K562 (cell line): ENCODE results near the gene TMEM123. TPM values are rescaled to one million over a fixed set of nuclear protein-coding genes. Genes with fewer than 3 reads are reported as not detected.

Experiments
- ATAC-seq: fragments of 200-7000 bp; cut with Tn5 transposase; 3 replicates; pipeline ENCODE4 v1.9.1; 2020; ENCODE audit warnings: moderate library complexity
- BruUV-seq: library from RNA; stranded (reverse); fragments of 400-500 nt; replicated peaks from 2 replicates; lab custom pipeline; 2021; lab: Mats Ljungman, UMichigan
- CTCF ChIA-PET: fragments of 300-600 bp; formaldehyde crosslinking; extraction: SDS; loops from one replicate; lab custom pipeline; 2021; ENCODE audit warnings: low intra/inter-chr PET ratio; lab: Yijun Ruan, JAX
- POLR2A ChIA-PET: fragments of 300-600, 350-650 bp; sonication (Branson Sonifier 250); formaldehyde crosslinking; extraction: SDS; loops from one replicate; lab custom pipeline; 2021; ENCODE audit warnings: antibody characterized with exemption, inconsistent platforms; lab: Yijun Ruan, JAX
- DNase-seq, 4 experiments: peaks; one replicate each; pipeline versions ENCODE4 v3.0.0 to v3.0.0-alpha.2; 2011 to 2018; ENCODE audit warnings: low spot score in 3 of 4, mixed read lengths in 3 of 4; ENCODE audit errors: extremely low read depth in 1 of 4
- FAIRE-seq: peaks from 2 replicates; lab custom pipeline; 2011; peaks lifted over from hg19 to GRCh38; lab: Jason Lieb, UNC
- H2AFZ ChIP-seq: 2 replicates; pipeline ENCODE4 v1.6.0; 2011; ENCODE audit warnings: low read depth, low read length, control low read depth, inconsistent platforms
- H3K27ac ChIP-seq: fragments of 200-600 bp; 3 replicates; pipeline ENCODE4 v1.8.0; 2011; ENCODE audit warnings: low read depth, mild to moderate bottlenecking, control low read depth, inconsistent platforms, low read length, moderate library complexity, mixed read lengths; ENCODE audit errors: extremely low read depth
- H3K27me3 ChIP-seq, 2 experiments: fragments of 300-600 bp in 1 of 2; 2 replicates in 1 of 2; 3 replicates in 1 of 2; pipeline versions ENCODE4 v1.6.0 to v1.8.0; 2011; ENCODE audit warnings: inconsistent platforms in 2 of 2, low read length in 2 of 2, mild to moderate bottlenecking in 1 of 2, mixed read lengths in 1 of 2, moderate library complexity in 1 of 2; ENCODE audit not compliant: control insufficient read depth in 2 of 2, insufficient read depth in 2 of 2
- H3K36me3 ChIP-seq: fragments of 300-600 bp; 3 replicates; pipeline ENCODE4 v1.8.0; 2011; ENCODE audit warnings: mild to moderate bottlenecking, low read length, inconsistent platforms; ENCODE audit not compliant: control insufficient read depth, insufficient read depth
- H3K4me1 ChIP-seq, 2 experiments: fragments of 200-600 bp in 1 of 2; replicated peaks in 1 of 2; 2 replicates in 1 of 2; 3 replicates in 1 of 2; pipeline versions ENCODE4 v1.5.1 to v1.8.0; 2011; ENCODE audit warnings: inconsistent platforms in 2 of 2, low read length in 2 of 2, mild to moderate bottlenecking in 1 of 2, mixed read lengths in 1 of 2, moderate library complexity in 1 of 2; ENCODE audit not compliant: control insufficient read depth in 2 of 2, insufficient read depth in 2 of 2
- H3K4me2 ChIP-seq: 2 replicates; pipeline ENCODE4 v1.6.1; 2011; ENCODE audit warnings: low read length, control low read depth, inconsistent platforms, mixed read lengths; ENCODE audit not compliant: insufficient read depth
- H3K4me3 ChIP-seq: fragments of 200-600 bp; sonication (generic), shearing (Covaris generic); 2 replicates; pipeline ENCODE4 v1.5.1; 2016; ENCODE audit warnings: control low read depth, inconsistent platforms
- H3K79me2 ChIP-seq: fragments of 200-600 bp; 3 replicates; pipeline ENCODE4 v1.8.0; 2011; ENCODE audit warnings: low read length, inconsistent platforms; ENCODE audit not compliant: control insufficient read depth, insufficient read depth
- H3K9ac ChIP-seq, 2 experiments: 2 replicates each; pipeline versions ENCODE4 v1.6.0 to v1.6.1; 2011; ENCODE audit warnings: low read depth in 2 of 2, low read length in 2 of 2, control low read depth in 1 of 2, inconsistent platforms in 1 of 2, mild to moderate bottlenecking in 1 of 2, mixed read lengths in 1 of 2; ENCODE audit not compliant: insufficient read depth in 1 of 2
- H3K9me1 ChIP-seq: one replicate; pipeline ENCODE4 v1.6.0; 2011; ENCODE audit warnings: inconsistent platforms, mild to moderate bottlenecking, low read length, moderate library complexity; ENCODE audit not compliant: control insufficient read depth, insufficient read depth
- H3K9me3 ChIP-seq: replicated peaks from 2 replicates; pipeline ENCODE4 v1.5.1; 2011; ENCODE audit warnings: low read depth, low read length, inconsistent platforms; ENCODE audit not compliant: control insufficient read depth, insufficient read depth
- H4K20me1 ChIP-seq: replicated peaks from 2 replicates; pipeline ENCODE4 v1.6.1; 2011; ENCODE audit warnings: low read length, inconsistent platforms, mixed read lengths; ENCODE audit not compliant: control insufficient read depth, insufficient read depth
- CBX2 ChIP-seq: fragments of 200-600 bp; sonication (generic); IDR thresholded peaks from one replicate; pipeline ENCODE4 v1.6.1; 2012; ENCODE audit warnings: mild to moderate bottlenecking, low read length, inconsistent platforms; ENCODE audit not compliant: insufficient read depth, poor library complexity, severe bottlenecking
- KLF16 ChIP-seq: IDR thresholded peaks from 2 replicates; pipeline ENCODE4 v1.6.1; 2016; ENCODE audit warnings: antibody characterized with exemption
- MBD2 ChIP-seq: sonication (generic); IDR thresholded peaks from 2 replicates; pipeline ENCODE4 v1.6.1; 2016; ENCODE audit warnings: low read depth, borderline replicate concordance
- PPARD ChIP-seq: fragments of 250-450 bp; sonication (Bioruptor Pico); IDR thresholded peaks from 2 replicates; pipeline ENCODE4 v1.8.0; 2022; ENCODE audit warnings: inconsistent platforms, mild to moderate bottlenecking, moderate library complexity
- RB1 ChIP-seq: fragments of 450-650 bp; IDR thresholded peaks from 2 replicates; pipeline ENCODE4 v1.6.1; 2017; ENCODE audit warnings: low read depth, mild to moderate bottlenecking
- RBM25 ChIP-seq: fragments of 200-400 bp; formaldehyde crosslinking; IDR thresholded peaks from 2 replicates; pipeline ENCODE4 v1.6.1; 2018; ENCODE audit warnings: low read length, low read depth, moderate library complexity; ENCODE audit not compliant: severe bottlenecking
- SETDB1 ChIP-seq: IDR thresholded peaks from one replicate; pipeline ENCODE4 v1.6.1; 2012; ENCODE audit warnings: low read length, control low read depth, inconsistent platforms
- TAF9B ChIP-seq: fragments of 450-650 bp; IDR thresholded peaks from 2 replicates; pipeline ENCODE4 v1.6.1; 2018; ENCODE audit warnings: mild to moderate bottlenecking; ENCODE audit not compliant: partially characterized antibody
- TSHZ1 ChIP-seq: fragments of 250-450 bp; sonication (Bioruptor Pico); IDR thresholded peaks from 2 replicates; pipeline ENCODE4 v1.4.0; 2020; ENCODE audit warnings: mild to moderate bottlenecking, moderate library complexity
- ZBTB7A ChIP-seq: IDR thresholded peaks from 2 replicates; pipeline ENCODE4 v1.6.1; 2011; ENCODE audit warnings: low read depth, mild to moderate bottlenecking, low read length, moderate library complexity, borderline replicate concordance; ENCODE audit not compliant: control insufficient read depth
- ZNF224 ChIP-seq: sonication (generic); formaldehyde crosslinking; IDR thresholded peaks from 2 replicates; pipeline ENCODE4 v1.8.0; 2022; ENCODE audit warnings: mild to moderate bottlenecking, missing genetic modification reagents
- ZNF24 ChIP-seq: fragments of 450-650 bp; IDR thresholded peaks from 2 replicates; pipeline ENCODE4 v1.6.1; 2016
- WGBS: fragments of 100-300 bp; shearing (Covaris generic); methylation state at CpG from one replicate; pipeline ENCODE4 v1.1.6; 2016; ENCODE audit warnings: low coverage, mixed read lengths; ENCODE audit not compliant: insufficient coverage; ENCODE audit errors: missing lambda C conversion rate; 5-methylcytosine and 5-hydroxymethylcytosine counted together
- in situ Hi-C: fragments of 300-500 bp; cut with MboI; formaldehyde crosslinking; loops from 4 replicates; pipeline ENCODE4 v1.15.0; 2018; ENCODE audit warnings: inconsistent platforms, mixed read lengths
- intact Hi-C: fragments of 100-400 bp; cut with micrococcal nuclease; formaldehyde crosslinking; loops from 2 replicates; pipeline ENCODE4 v1.14.2; 2022
- polyA plus RNA-seq, 8 experiments: library from polyadenylated mRNA; depleted of rRNA in 4 of 8; stranded (reverse) in 5 of 8; unstranded in 3 of 8; fragments of >200 nt; fragmentation: Nextera tagmentation in 2 of 8; fragmentation: Illumina TruSeq in 1 of 8; extraction: Ambion mirVana in 2 of 8; extraction: Trizol in 1 of 8; gene quantifications; 2 replicates each; pipeline versions ENCODE4 v1.2.1 to v1.2.3, GENCODE V29; 2011 to 2014; ENCODE audit warnings: inconsistent platforms in 1 of 8, missing spikeins in 1 of 8
- total RNA-seq, 7 experiments: library from RNA; depleted of rRNA in 6 of 7; stranded (reverse); fragments of >200 nt in 6 of 7; fragmentation: Illumina TruSeq in 2 of 7; extraction: Trizol in 2 of 7; gene quantifications; 2 replicates each; pipeline versions ENCODE4 v1.2.1 to v1.2.3, GENCODE V29; 2011 to 2021; ENCODE audit warnings: low replicate concordance in 1 of 7
- TF ChIP-seq, protein P1 (sequence below): fragments of 250-450 bp; sonication (Bioruptor Pico); IDR thresholded peaks from 2 replicates; pipeline ENCODE4 v1.5.0; 2021; ENCODE audit warnings: mild to moderate bottlenecking, moderate library complexity

TMEM123 gene
- total and polyA plus RNA-seq, 9 of the 15 experiments (the other 6 are each of a cell fraction or from before 2014, with no cell fraction given): 19.8 to 344 (median 82.4) TPM

DNA sequence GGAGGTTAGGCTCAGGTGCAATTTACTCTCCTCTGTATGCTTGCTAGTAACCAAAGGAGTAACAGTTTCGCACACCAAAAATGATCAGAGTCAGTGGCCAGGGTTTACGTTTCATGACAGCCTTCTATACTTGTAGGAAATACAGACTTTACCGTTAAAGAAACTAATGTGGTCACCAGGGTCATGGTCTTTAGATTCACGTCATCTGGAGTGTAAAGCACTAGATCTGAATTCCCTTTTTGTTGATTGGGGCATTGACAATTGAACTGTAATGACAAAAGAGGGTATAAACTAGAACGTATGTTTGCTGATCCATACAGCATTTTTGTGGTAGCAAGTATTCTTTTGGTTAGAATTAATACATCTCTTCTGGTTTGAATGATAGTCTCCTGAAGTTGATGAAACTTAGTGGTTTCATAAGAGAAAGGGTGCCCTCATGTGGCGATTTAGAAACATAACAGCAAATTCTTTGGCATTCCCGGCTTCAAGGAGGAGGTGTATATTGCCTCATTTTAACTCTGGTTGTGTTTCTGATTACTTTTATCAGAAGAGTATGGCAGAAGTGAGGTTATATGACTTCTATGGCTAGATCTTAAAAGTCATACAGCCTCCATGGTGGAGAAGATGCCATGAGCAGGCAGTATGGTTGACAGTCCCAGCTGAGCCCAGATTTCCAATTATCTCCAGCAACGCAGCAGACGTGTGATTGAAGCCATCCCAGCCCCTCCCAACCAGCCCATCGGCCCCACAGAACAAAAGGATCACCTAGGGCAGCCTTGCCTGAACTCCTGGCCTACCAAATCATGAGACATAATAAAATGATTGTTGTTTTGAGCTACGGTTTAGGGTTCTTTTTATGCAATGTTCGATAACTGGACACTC, 42.8 kb upstream of the TMEM123 start (continued):
- TF ChIP-seq SETDB1 (no peak), RB1 (0 out of 2 replicates have a peak, but pooled peaks have one; percentile 9), KLF16 (peak; percentile 44; the same call in 1 of the 2 replicates)
- TF ChIP-seq, all 486 proteins: peak for 17

- intact Hi-C loops: loop anchor here (1.0 kb wide), 1 partner anchor 200 kb away; no protein-coding TSS in a partner anchor
- peaks cover 4 to 9% of the 10 kb centered on the region in 2 experiments; a peak in 4 of 5 replicates for H3K27me3 ChIP-seq
- ATAC-seq (no peak), DNase-seq (no peak), FAIRE-seq (no peak)
- no peaks in the 10 kb centered on the region for H3K79me2 ChIP-seq
- no peaks in the 10 kb centered on the region for H4K20me1 ChIP-seq
- H3K4me2 ChIP-seq: no peak overlapping the region
- H3K27ac ChIP-seq: no peak overlapping the region
- H3K9me3 ChIP-seq: no peaks in the 10 kb centered on the region
- H3K36me3 ChIP-seq: no peaks in the 10 kb centered on the region
- in situ Hi-C loops: loop anchor here (10.0 kb wide), 2 partner anchors 99 to 209 kb away; no protein-coding TSS in a partner anchor
- no peaks in the 10 kb centered on the region for H3K9me1 ChIP-seq
- no peaks in the 10 kb centered on the region for H3K4me1 ChIP-seq
- no peak overlapping the region for H3K4me3 ChIP-seq
- H2AFZ ChIP-seq: no peak overlapping the region
- ChIA-PET CTCF (interaction anchor here (2.5 to 2.7 kb wide), 3 partner anchors 103 to 206 kb away, joined by 9 to 19 read pairs (median 13); no protein-coding TSS in a partner anchor), POLR2A (no interaction called here)
- H3K9ac ChIP-seq: no peak overlapping the region
- 21% methylated on average over 6 of the region's 6 CpGs for WGBS
- BruUV-seq: no TSS peak
- TF ChIP-seq CBX2 (no peak), PPARD (CRISPR knock-in tag) (no peak), MBD2 (no peak), TSHZ1 (CRISPR knock-in tag) (no peak), ZNF24 (no peak), ZBTB7A (no peak), ZNF224 (CRISPR knock-in tag) (no peak), RBM25 (no peak), TAF9B (no peak)
- TF ChIP-seq, protein P1, sequence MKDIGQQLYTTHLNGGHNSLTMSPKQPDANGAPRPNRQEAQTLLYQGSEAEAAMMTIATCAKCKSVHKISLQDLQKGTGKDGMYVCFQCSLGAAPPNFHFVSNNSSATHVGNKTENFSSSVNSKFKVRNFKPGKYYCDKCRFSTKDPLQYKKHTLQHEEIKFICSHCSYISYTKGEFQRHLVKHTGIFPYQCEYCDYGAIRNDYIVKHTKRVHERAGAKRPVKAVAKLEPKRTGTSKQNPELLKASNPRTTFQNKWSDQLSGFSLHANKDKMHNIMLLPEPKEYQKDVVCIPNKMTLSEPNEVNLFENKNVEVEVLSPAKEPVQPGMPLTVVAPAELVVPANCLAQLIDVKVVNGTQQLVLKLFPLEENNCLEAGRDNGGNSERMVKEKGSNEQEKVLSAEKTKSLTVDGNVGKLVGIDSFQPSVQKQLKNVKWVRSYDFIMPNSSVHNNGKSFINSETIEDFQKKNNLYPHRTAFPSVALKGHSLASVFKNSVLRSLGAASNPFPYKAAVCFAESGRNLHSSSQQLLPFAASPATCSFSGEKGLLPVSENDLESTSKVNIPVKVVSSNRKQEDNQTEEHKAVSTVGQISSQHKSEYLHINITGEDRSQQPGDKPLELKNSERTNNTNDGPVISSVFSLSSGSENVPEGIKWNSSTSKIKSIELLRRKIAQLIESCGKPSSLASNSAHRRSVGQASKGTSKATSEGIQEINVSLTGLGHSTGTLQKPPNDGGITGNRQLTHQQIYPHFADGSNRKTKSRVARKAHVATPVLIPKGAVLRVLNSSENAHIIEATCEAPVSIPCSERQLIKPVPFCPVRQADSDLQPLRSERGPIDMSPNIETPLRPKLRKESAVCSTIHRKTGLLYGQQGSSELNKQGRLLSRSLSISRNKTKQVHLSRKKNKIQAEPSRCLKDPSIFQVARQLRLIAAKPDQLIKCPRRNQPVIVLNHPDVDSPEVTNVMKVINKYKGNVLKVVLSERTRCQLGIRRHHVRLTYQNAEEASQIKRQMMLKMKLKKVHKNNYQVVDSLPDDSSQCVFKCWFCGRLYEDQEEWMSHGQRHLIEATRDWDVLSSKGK (CRISPR knock-in tag): no peak
Observed at GRCh38 chr11:102494216-102494615, 41.7 kb upstream of the TMEM123 start.
